IMR-90 (cell line): ENCODE data around the gene DCLRE1A. TPM values are rescaled to one million over a fixed set of nuclear protein-coding genes. Genes with fewer than 3 reads are reported as not detected.

ENCODE experiments used
- ATAC-seq: fragments of 200-7000 bp; cut with Tn5 transposase; 2 replicates; pipeline ENCODE4 v1.9.1; 2020; ENCODE audit warnings: low read depth, mild to moderate bottlenecking, moderate library complexity
- BruUV-seq: library from RNA; stranded (reverse); fragments of 400-500 nt; replicated peaks from 2 replicates; lab custom pipeline; 2021; lab: Mats Ljungman, UMichigan
- CTCF ChIA-PET: fragments of 300-600 bp; formaldehyde crosslinking; extraction: SDS; loops from one replicate; lab custom pipeline; 2021; ENCODE audit warnings: antibody characterized with exemption; lab: Yijun Ruan, JAX
- POLR2A ChIA-PET: fragments of 300-600 bp; sonication (Branson Sonifier 250); formaldehyde crosslinking; loops from one replicate; lab custom pipeline; 2022; ENCODE audit warnings: antibody characterized with exemption; ENCODE audit not compliant: unreplicated experiment; lab: Charles Lee
- DNase-seq: peaks from one replicate; pipeline ENCODE4 v3.0.0; 2013
- H2AFZ ChIP-seq: replicated peaks from 2 replicates; pipeline ENCODE3; 2013; ENCODE audit warnings: low read length, mild to moderate bottlenecking; ENCODE audit not compliant: poor library complexity
- H2AK5ac ChIP-seq: 2 replicates; pipeline ENCODE4 v1.6.1; 2013; ENCODE audit warnings: low read depth, low read length, inconsistent platforms
- H2AK9ac ChIP-seq: replicated peaks from 2 replicates; pipeline ENCODE3; 2013; ENCODE audit warnings: mild to moderate bottlenecking, low read depth, low read length, moderate library complexity; ENCODE audit not compliant: poor library complexity
- H2BK120ac ChIP-seq: 2 replicates; pipeline ENCODE4 v1.6.1; 2013; ENCODE audit warnings: low read depth, low read length, inconsistent platforms
- H2BK15ac ChIP-seq: 3 replicates; pipeline ENCODE4 v1.6.1; 2013; ENCODE audit warnings: low read depth, low read length, inconsistent platforms
- H2BK20ac ChIP-seq: 2 replicates; pipeline ENCODE4 v1.6.1; 2013; ENCODE audit warnings: low read depth, mild to moderate bottlenecking, inconsistent platforms, low read length, moderate library complexity
- H2BK5ac ChIP-seq: 2 replicates; pipeline ENCODE4 v1.6.1; 2013; ENCODE audit warnings: mild to moderate bottlenecking, low read depth, low read length, inconsistent platforms; ENCODE audit not compliant: poor library complexity, severe bottlenecking
- H3K14ac ChIP-seq: replicated peaks from 2 replicates; pipeline ENCODE4 v1.6.1; 2013; ENCODE audit warnings: low read depth, low read length, inconsistent platforms
- H3K18ac ChIP-seq: 2 replicates; pipeline ENCODE4 v1.6.1; 2013; ENCODE audit warnings: low read depth, low read length, control low read depth
- H3K23ac ChIP-seq: 2 replicates; pipeline ENCODE4 v1.6.1; 2013; ENCODE audit warnings: low read depth, low read length, inconsistent platforms
- H3K27ac ChIP-seq: 2 replicates; pipeline ENCODE4 v1.5.1; 2013; ENCODE audit warnings: mild to moderate bottlenecking, control low read depth, low read length; ENCODE audit not compliant: insufficient read depth
- H3K27me3 ChIP-seq: 2 replicates; pipeline ENCODE4 v1.6.1; 2013; ENCODE audit warnings: low read length; ENCODE audit not compliant: control insufficient read depth, insufficient read depth
- H3K36me3 ChIP-seq: 2 replicates; pipeline ENCODE4 v1.6.1; 2013; ENCODE audit warnings: low read length, mixed read lengths; ENCODE audit not compliant: control insufficient read depth, insufficient read depth
- H3K4ac ChIP-seq: 2 replicates; pipeline ENCODE4 v1.6.1; 2013; ENCODE audit warnings: low read depth, low read length, inconsistent platforms
- H3K4me1 ChIP-seq: 2 replicates; pipeline ENCODE4 v1.6.1; 2013; ENCODE audit warnings: low read length, mixed read lengths; ENCODE audit not compliant: control insufficient read depth, insufficient read depth
- H3K4me2 ChIP-seq: 2 replicates; pipeline ENCODE4 v1.6.1; 2013; ENCODE audit warnings: low read depth, mild to moderate bottlenecking, control low read depth, low read length, moderate library complexity
- H3K4me3 ChIP-seq: 2 replicates; pipeline ENCODE4 v1.5.1; 2013; ENCODE audit warnings: low read depth, mild to moderate bottlenecking, control low read depth, low read length, moderate library complexity; ENCODE audit not compliant: insufficient read depth
- H3K56ac ChIP-seq: 2 replicates; pipeline ENCODE4 v1.6.1; 2013; ENCODE audit warnings: low read length, inconsistent platforms; ENCODE audit not compliant: insufficient read depth; ENCODE audit errors: extremely low read depth
- H3K79me1 ChIP-seq, 2 experiments: 2 replicates each; pipeline ENCODE4 v1.6.1; 2013; ENCODE audit warnings: low read length in 2 of 2, inconsistent platforms in 1 of 2, low read depth in 1 of 2
- H3K9ac ChIP-seq: 2 replicates; pipeline ENCODE4 v1.6.1; 2013; ENCODE audit warnings: low read depth, low read length, control low read depth
- H3K9me1 ChIP-seq: 2 replicates; pipeline ENCODE4 v1.6.1; 2013; ENCODE audit warnings: low read length, inconsistent platforms; ENCODE audit not compliant: insufficient read depth
- H3K9me3 ChIP-seq: 2 replicates; pipeline ENCODE4 v1.6.1; 2013; ENCODE audit warnings: low read length; ENCODE audit not compliant: control insufficient read depth, insufficient read depth
- H4K20me1 ChIP-seq: 2 replicates; pipeline ENCODE4 v1.6.1; 2013; ENCODE audit warnings: low read length, inconsistent platforms; ENCODE audit not compliant: insufficient read depth
- H4K5ac ChIP-seq: 2 replicates; pipeline ENCODE4 v1.6.1; 2013; ENCODE audit warnings: mild to moderate bottlenecking, low read depth, low read length, control low read depth
- H4K8ac ChIP-seq, 2 experiments: 2 replicates each; pipeline ENCODE4 v1.6.1; 2013; ENCODE audit warnings: low read depth in 2 of 2, low read length in 2 of 2, control low read depth in 1 of 2, inconsistent platforms in 1 of 2
- H4K91ac ChIP-seq: 2 replicates; pipeline ENCODE4 v1.6.1; 2013; ENCODE audit warnings: low read depth, low read length, inconsistent platforms; ENCODE audit not compliant: insufficient read depth
- BHLHE40 ChIP-seq: fragments of 150-350 bp; IDR thresholded peaks from 2 replicates; pipeline ENCODE4 v1.6.1; 2016; ENCODE audit warnings: mild to moderate bottlenecking, low read depth, low read length
- CEBPB ChIP-seq: IDR thresholded peaks from 2 replicates; pipeline ENCODE4 v1.6.1; 2012; ENCODE audit warnings: low read depth, low read length, improper control_type of control experiment
- CHD1 ChIP-seq: IDR thresholded peaks from 2 replicates; pipeline ENCODE4 v1.6.1; 2012; ENCODE audit warnings: low read depth, low read length, improper control_type of control experiment
- ELK1 ChIP-seq: fragments of 150-350 bp; IDR thresholded peaks from 2 replicates; pipeline ENCODE4 v1.6.1; 2016; ENCODE audit warnings: low read depth, mild to moderate bottlenecking, low read length, moderate library complexity, borderline replicate concordance
- MAFK ChIP-seq: IDR thresholded peaks from 2 replicates; pipeline ENCODE4 v1.6.1; 2012; ENCODE audit warnings: low read depth, low read length, improper control_type of control experiment
- MAZ ChIP-seq: IDR thresholded peaks from 2 replicates; pipeline ENCODE4 v1.6.1; 2012; ENCODE audit warnings: low read depth, mild to moderate bottlenecking, low read length, improper control_type of control experiment, moderate library complexity, borderline replicate concordance
- MXI1 ChIP-seq: IDR thresholded peaks from 2 replicates; pipeline ENCODE4 v1.6.1; 2012; ENCODE audit warnings: low read depth, mild to moderate bottlenecking, low read length, moderate library complexity, borderline replicate concordance
- NFE2L2 ChIP-seq: fragments of 150-350 bp; IDR thresholded peaks from 2 replicates; pipeline ENCODE4 v1.6.1; 2016; ENCODE audit warnings: low read depth, mild to moderate bottlenecking, low read length
- RCOR1 ChIP-seq: IDR thresholded peaks from 2 replicates; pipeline ENCODE4 v1.6.1; 2012; ENCODE audit warnings: mild to moderate bottlenecking, low read length, improper control_type of control experiment; ENCODE audit not compliant: insufficient replicate concordance
- RFX5 ChIP-seq: IDR thresholded peaks from 2 replicates; pipeline ENCODE4 v1.8.0; 2012; ENCODE audit warnings: low read depth, mild to moderate bottlenecking, low read length, moderate library complexity
- SMC3 ChIP-seq: fragments of 150-350 bp; IDR thresholded peaks from 2 replicates; pipeline ENCODE4 v1.6.1; 2016; ENCODE audit warnings: low read depth, mild to moderate bottlenecking, antibody characterized with exemption, low read length, moderate library complexity
- USF2 ChIP-seq: fragments of 150-350 bp; IDR thresholded peaks from 2 replicates; pipeline ENCODE4 v1.6.1; 2017; ENCODE audit warnings: mild to moderate bottlenecking, antibody characterized with exemption, low read length, low read depth
- WGBS, 2 experiments: methylation state at CpG; one replicate each; pipeline versions ENCODE4 v1.1.5 to v1.1.7; 2013; ENCODE audit warnings: missing lambda C conversion rate in 2 of 2; ENCODE audit not compliant: insufficient read length in 1 of 2; ENCODE audit errors: extremely low coverage in 2 of 2; 5-methylcytosine and 5-hydroxymethylcytosine counted together
- dilution Hi-C: fragments of 300-500 bp; cut with HindIII; formaldehyde crosslinking; loops from one replicate; pipeline ENCODE4 v1.14.3; 2018; ENCODE audit warnings: low sequenced_read_pairs; ENCODE audit not compliant: unreplicated experiment
- in situ Hi-C: fragments of 300-500 bp; cut with MboI; formaldehyde crosslinking; loops from 3 replicates; pipeline ENCODE4 v1.14.3; 2019; ENCODE audit warnings: low sequenced_read_pairs, inconsistent platforms, mixed read lengths
- intact Hi-C: fragments of 100-400 bp; cut with micrococcal nuclease; formaldehyde crosslinking; loops from 2 replicates; pipeline ENCODE4 v1.10.0; 2022
- polyA plus RNA-seq, 3 experiments: library from polyadenylated mRNA; depleted of rRNA; stranded (reverse); fragments of >200 nt; gene quantifications; 2 replicates each; pipeline ENCODE4 v1.2.3, GENCODE V29; 2012; ENCODE audit warnings: low replicate concordance in 1 of 3
- total RNA-seq: library from RNA; depleted of rRNA; stranded (reverse); fragments of >200 nt; gene quantifications from 2 replicates; pipeline ENCODE4 v1.2.3, GENCODE V29; 2012
- TF ChIP-seq, protein P1 (sequence below): conservative IDR thresholded peaks from 2 replicates; pipeline ENCODE4 v1.5.1; 2012; ENCODE audit warnings: mild to moderate bottlenecking, low read depth, low read length, improper control_type of control experiment

DCLRE1A gene
- total and polyA plus RNA-seq, 2 of the 4 experiments (the other 2 are of a cell fraction): 3.1 to 6.3 TPM

DNA sequence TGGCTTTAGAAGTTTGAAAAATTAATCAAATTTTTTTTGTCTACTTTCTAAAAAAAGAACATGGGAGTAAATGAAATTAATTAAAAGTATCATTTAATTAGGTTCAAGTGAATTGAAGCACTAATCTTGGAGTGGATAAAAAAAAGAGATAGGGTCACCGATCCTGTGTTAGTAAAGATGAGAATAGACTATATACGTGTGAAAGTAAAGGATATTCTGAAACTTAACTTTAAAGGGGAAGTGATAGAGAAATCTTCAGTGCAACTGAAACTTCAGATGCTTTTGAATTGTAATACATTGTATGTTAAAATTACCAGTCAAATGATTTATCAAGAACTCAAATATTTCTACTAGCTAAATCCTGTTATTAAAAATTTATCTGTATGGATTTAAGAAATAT is 5.4 kb upstream of the DCLRE1A start:
- Histone ChIP-seq H2BK120ac (no peak overlapping the region), H3K79me1 (peaks cover 10 to 25% of the 10 kb centered on the region in 2 experiments), H4K91ac (no peak overlapping the region), H2AK5ac (no peak overlapping the region), H3K27me3 (no peaks in the 10 kb centered on the region), H3K9me3 (no peaks in the 10 kb centered on the region), H3K36me3 (peaks cover 4% of the 10 kb centered on the region; the same call in 1 of the 2 replicates), H3K4ac (no peak overlapping the region), H4K8ac (no peak overlapping the region), H2AFZ (no peak overlapping the region), H3K18ac (no peak overlapping the region), H3K4me2 (no peak overlapping the region), H4K20me1 (no peaks in the 10 kb centered on the region), H3K9me1 (no peaks in the 10 kb centered on the region), H2AK9ac (no peak overlapping the region), H3K56ac (no peak overlapping the region), H3K9ac (no peak overlapping the region), H3K14ac (no peak overlapping the region), H3K4me1 (no peaks in the 10 kb centered on the region; the same call in 1 of the 2 replicates), H3K23ac (no peak overlapping the region), H3K27ac (no peak overlapping the region), H2BK15ac (no peak overlapping the region), H3K4me3 (no peak overlapping the region), H2BK20ac (no peak overlapping the region), H2BK5ac (no peak overlapping the region), H4K5ac (no peak overlapping the region)
- no peak for DNase-seq
- no CpG with 5 or more reads among the region's 2 CpGs for WGBS, 2 experiments
- TF ChIP-seq SMC3 (no peak), BHLHE40 (no peak), USF2 (no peak), MAFK (no peak), RFX5 (no peak), CHD1 (no peak), MXI1 (no peak), RCOR1 (no peak), CEBPB (no peak), NFE2L2 (no peak), MAZ (no peak), ELK1 (no peak)
- TF ChIP-seq, protein P1, sequence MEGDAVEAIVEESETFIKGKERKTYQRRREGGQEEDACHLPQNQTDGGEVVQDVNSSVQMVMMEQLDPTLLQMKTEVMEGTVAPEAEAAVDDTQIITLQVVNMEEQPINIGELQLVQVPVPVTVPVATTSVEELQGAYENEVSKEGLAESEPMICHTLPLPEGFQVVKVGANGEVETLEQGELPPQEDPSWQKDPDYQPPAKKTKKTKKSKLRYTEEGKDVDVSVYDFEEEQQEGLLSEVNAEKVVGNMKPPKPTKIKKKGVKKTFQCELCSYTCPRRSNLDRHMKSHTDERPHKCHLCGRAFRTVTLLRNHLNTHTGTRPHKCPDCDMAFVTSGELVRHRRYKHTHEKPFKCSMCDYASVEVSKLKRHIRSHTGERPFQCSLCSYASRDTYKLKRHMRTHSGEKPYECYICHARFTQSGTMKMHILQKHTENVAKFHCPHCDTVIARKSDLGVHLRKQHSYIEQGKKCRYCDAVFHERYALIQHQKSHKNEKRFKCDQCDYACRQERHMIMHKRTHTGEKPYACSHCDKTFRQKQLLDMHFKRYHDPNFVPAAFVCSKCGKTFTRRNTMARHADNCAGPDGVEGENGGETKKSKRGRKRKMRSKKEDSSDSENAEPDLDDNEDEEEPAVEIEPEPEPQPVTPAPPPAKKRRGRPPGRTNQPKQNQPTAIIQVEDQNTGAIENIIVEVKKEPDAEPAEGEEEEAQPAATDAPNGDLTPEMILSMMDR: no peak
- dilution Hi-C loops (no loop called here), intact Hi-C loops (no loop called here), in situ Hi-C loops (no loop called here)
- POLR2A ChIA-PET: no interaction called here
- CTCF ChIA-PET: no interaction called here
- no peak for ATAC-seq
- BruUV-seq: no TSS peak
